HL-60 (cell line): ENCODE data around the gene GPR149.

Experiments
- DNase-seq, 2 experiments: peaks; one replicate each; pipeline ENCODE4 v3.0.0-alpha.2; 2010 to 2020; ENCODE audit warnings: low read depth in 1 of 2, low spot score in 1 of 2
- H3K27ac ChIP-seq: fragments of 250-450 bp; sonication (Bioruptor Pico); replicated peaks from 2 replicates; pipeline ENCODE4 v1.5.1; 2020; ENCODE audit warnings: mild to moderate bottlenecking, moderate library complexity
- H3K27me3 ChIP-seq: fragments of 250-450 bp; sonication (Bioruptor Pico); 2 replicates; pipeline ENCODE4 v1.5.1; 2021; ENCODE audit warnings: mild to moderate bottlenecking, moderate library complexity; ENCODE audit not compliant: insufficient read depth, poor library complexity, severe bottlenecking
- H3K4me3 ChIP-seq: replicated peaks from 2 replicates; pipeline ENCODE4 v1.5.1; 2011; ENCODE audit warnings: mild to moderate bottlenecking, control low read depth, low read length; ENCODE audit not compliant: insufficient read depth
- GABPA ChIP-seq: IDR thresholded peaks from 2 replicates; pipeline ENCODE4 v1.6.1; 2012; ENCODE audit warnings: low read depth
- POLR2AphosphoS5 ChIP-seq: IDR thresholded peaks from 2 replicates; pipeline ENCODE4 v1.6.1; 2012; ENCODE audit warnings: low read depth
- SPI1 ChIP-seq: IDR thresholded peaks from 2 replicates; pipeline ENCODE4 v1.6.1; 2012; ENCODE audit warnings: low read depth, mild to moderate bottlenecking, borderline replicate concordance
- TF ChIP-seq, protein P1 (sequence below): IDR thresholded peaks from 2 replicates; pipeline ENCODE4 v1.6.1; 2012; ENCODE audit warnings: low read depth; ENCODE audit not compliant: insufficient replicate concordance
- TF ChIP-seq, protein P2 (sequence below): IDR thresholded peaks from one replicate; pipeline ENCODE4 v1.5.1; 2011; ENCODE audit warnings: low read length, control low read depth, inconsistent platforms; ENCODE audit not compliant: insufficient read depth

The GPR149 gene

DNA sequence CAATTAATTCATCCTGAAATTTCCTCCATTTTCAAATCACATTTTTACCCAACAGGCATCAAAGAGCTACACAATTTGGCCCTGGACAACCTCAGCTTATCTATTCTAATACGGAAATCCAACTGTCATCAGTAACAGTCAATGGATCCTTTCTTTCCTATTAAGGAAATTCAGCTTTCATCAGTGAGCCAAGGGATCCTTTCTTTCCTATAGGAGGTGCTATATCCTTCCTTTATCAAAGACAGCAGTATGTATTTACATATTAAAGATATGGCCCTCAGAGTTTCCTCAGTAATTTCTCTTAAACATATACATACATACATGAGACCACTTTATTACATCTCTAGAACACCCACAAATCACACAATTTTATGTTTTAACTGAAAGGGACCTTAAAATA lies 115.8 kb downstream of the GPR149 start:
- no peak for DNase-seq
- TF ChIP-seq SPI1: no peak
- no peak for TF ChIP-seq GABPA
- TF ChIP-seq POLR2AphosphoS5: no peak
- TF ChIP-seq, protein P1, sequence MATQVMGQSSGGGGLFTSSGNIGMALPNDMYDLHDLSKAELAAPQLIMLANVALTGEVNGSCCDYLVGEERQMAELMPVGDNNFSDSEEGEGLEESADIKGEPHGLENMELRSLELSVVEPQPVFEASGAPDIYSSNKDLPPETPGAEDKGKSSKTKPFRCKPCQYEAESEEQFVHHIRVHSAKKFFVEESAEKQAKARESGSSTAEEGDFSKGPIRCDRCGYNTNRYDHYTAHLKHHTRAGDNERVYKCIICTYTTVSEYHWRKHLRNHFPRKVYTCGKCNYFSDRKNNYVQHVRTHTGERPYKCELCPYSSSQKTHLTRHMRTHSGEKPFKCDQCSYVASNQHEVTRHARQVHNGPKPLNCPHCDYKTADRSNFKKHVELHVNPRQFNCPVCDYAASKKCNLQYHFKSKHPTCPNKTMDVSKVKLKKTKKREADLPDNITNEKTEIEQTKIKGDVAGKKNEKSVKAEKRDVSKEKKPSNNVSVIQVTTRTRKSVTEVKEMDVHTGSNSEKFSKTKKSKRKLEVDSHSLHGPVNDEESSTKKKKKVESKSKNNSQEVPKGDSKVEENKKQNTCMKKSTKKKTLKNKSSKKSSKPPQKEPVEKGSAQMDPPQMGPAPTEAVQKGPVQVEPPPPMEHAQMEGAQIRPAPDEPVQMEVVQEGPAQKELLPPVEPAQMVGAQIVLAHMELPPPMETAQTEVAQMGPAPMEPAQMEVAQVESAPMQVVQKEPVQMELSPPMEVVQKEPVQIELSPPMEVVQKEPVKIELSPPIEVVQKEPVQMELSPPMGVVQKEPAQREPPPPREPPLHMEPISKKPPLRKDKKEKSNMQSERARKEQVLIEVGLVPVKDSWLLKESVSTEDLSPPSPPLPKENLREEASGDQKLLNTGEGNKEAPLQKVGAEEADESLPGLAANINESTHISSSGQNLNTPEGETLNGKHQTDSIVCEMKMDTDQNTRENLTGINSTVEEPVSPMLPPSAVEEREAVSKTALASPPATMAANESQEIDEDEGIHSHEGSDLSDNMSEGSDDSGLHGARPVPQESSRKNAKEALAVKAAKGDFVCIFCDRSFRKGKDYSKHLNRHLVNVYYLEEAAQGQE: no peak
- TF ChIP-seq, protein P2, sequence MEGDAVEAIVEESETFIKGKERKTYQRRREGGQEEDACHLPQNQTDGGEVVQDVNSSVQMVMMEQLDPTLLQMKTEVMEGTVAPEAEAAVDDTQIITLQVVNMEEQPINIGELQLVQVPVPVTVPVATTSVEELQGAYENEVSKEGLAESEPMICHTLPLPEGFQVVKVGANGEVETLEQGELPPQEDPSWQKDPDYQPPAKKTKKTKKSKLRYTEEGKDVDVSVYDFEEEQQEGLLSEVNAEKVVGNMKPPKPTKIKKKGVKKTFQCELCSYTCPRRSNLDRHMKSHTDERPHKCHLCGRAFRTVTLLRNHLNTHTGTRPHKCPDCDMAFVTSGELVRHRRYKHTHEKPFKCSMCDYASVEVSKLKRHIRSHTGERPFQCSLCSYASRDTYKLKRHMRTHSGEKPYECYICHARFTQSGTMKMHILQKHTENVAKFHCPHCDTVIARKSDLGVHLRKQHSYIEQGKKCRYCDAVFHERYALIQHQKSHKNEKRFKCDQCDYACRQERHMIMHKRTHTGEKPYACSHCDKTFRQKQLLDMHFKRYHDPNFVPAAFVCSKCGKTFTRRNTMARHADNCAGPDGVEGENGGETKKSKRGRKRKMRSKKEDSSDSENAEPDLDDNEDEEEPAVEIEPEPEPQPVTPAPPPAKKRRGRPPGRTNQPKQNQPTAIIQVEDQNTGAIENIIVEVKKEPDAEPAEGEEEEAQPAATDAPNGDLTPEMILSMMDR: no peak
- Histone ChIP-seq H3K4me3 (no peak overlapping the region), H3K27ac (no peak overlapping the region), H3K27me3 (no peaks in the 10 kb centered on the region)

DNA sequence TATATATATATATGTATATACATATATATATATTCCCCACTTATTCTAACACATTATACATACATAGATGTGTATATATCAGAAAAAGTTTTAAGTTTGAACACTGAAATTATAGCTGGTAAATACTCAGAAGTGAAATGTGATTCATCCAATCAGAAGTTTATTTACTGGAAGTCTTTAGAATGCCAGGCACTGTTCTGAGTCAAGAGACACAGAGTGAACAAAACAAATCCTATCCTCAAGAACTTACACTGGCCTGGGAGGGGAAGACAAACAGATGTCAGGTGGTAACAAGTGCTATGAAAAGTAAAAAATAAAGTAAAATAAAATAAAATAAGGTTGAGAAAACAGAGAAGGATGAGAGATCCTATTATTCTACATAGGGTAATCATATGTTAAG lies 119.2 kb downstream of the GPR149 start:
- DNase-seq: no peak
- no peak for TF ChIP-seq GABPA
- TF ChIP-seq, protein P2: no peak
- TF ChIP-seq SPI1: no peak
- TF ChIP-seq, protein P1: no peak
- TF ChIP-seq POLR2AphosphoS5: no peak
- no peak overlapping the region for H3K27ac ChIP-seq
- no peak overlapping the region for H3K4me3 ChIP-seq
- H3K27me3 ChIP-seq: no peaks in the 10 kb centered on the region

DNA sequence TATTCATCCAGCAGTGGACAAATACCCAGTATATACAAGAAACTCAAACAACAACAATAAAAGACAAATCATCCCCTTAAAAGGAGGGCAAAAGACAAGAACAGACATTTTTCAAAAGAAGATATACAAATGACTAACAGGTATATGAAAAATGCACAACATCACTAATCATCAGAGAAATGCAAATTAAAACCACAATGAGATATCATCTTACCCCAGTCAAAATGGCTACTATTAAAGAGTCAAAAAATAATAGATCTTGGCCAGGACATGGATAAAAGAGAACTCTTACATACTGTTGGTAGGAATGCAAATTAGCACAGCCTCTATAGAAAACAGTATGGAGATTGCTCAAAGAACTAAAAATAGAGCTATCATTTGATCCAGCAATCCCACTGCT lies 122.6 kb downstream of the GPR149 start:
- Histone ChIP-seq H3K27ac (no peak overlapping the region), H3K27me3 (no peaks in the 10 kb centered on the region), H3K4me3 (no peak overlapping the region)
- DNase-seq: no peak
- TF ChIP-seq, protein P2: no peak
- TF ChIP-seq GABPA (no peak), SPI1 (no peak), POLR2AphosphoS5 (no peak)

DNA sequence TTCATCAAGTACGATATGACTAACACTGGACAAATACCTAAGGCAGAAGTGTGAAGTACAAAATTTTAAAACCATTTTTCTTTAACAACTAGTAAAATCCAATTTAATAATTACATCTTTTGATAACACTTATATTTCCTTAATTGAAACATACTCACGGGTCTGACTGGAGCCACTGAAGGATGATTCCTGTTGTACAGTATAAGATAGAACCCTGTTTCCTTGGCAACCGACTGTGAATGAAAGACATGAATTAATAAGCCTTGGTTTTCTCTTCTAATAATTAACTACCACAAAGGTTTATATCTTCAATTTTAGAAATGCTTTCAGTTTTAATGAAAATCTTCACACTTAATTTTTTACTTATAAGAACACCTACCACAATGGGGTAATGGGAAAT lies 125.1 kb downstream of the GPR149 start:
- no peak for TF ChIP-seq GABPA
- no peak for TF ChIP-seq POLR2AphosphoS5
- TF ChIP-seq, protein P1: no peak
- TF ChIP-seq, protein P2: no peak
- no peak for TF ChIP-seq SPI1
- Histone ChIP-seq H3K27me3 (no peaks in the 10 kb centered on the region), H3K27ac (no peak overlapping the region), H3K4me3 (no peak overlapping the region)
- DNase-seq: no peak
